B cell (primary cell): ENCODE measurements around the gene HSD11B1. TPM values are rescaled to one million over a fixed set of nuclear protein-coding genes. Genes with fewer than 3 reads are reported as not detected.

ENCODE experiments used
- ATAC-seq: fragments of 200-7000 bp; cut with Tn5 transposase; one replicate; pipeline ENCODE4 v1.10.0; 2021; ENCODE audit warnings: low read depth, mild to moderate bottlenecking, moderate number of reproducible peaks, moderate library complexity
- CTCF ChIA-PET: fragments of 350-600 bp; sonication (Branson Sonifier 250); formaldehyde crosslinking; loops from one replicate; lab custom pipeline; 2021; ENCODE audit warnings: antibody characterized with exemption, inconsistent platforms; lab: Charles Lee
- POLR2A ChIA-PET: fragments of 350-600 bp; sonication (Branson Sonifier 250); formaldehyde crosslinking; loops from one replicate; lab custom pipeline; 2021; ENCODE audit warnings: antibody characterized with exemption; lab: Charles Lee
- DNase-seq: peaks from one replicate; pipeline ENCODE4 v3.0.0; 2013
- H2AFZ ChIP-seq: 2 replicates; pipeline ENCODE4 v1.6.1; 2012; ENCODE audit warnings: mild to moderate bottlenecking, low read depth, low read length; ENCODE audit not compliant: insufficient read depth, poor library complexity, severe bottlenecking
- H3K27ac ChIP-seq, 2 donors: 1 replicate in 1 of 2; 2 replicates in 1 of 2; pipeline ENCODE4 v1.5.1; 2012 to 2013; ENCODE audit warnings: low read length in 2 of 2, mild to moderate bottlenecking in 2 of 2, moderate library complexity in 1 of 2
- H3K27me3 ChIP-seq, 4 experiments: fragments of 200-600 bp in 1 of 4; sonication (generic) in 1 of 4; replicated peaks in 1 of 4; 1 replicate in 2 of 4; 2 replicates in 2 of 4; pipeline versions ENCODE4 v1.6.1 to v1.7.0; 2013 to 2016; ENCODE audit warnings: low read length in 3 of 4, mild to moderate bottlenecking in 2 of 4, mixed read lengths in 1 of 4, moderate library complexity in 1 of 4; ENCODE audit not compliant: insufficient read depth in 4 of 4, control insufficient read depth in 3 of 4; ENCODE audit errors: control extremely low read depth in 1 of 4
- H3K36me3 ChIP-seq, 2 experiments: replicated peaks in 1 of 2; 1 replicate in 1 of 2; 2 replicates in 1 of 2; pipeline versions ENCODE4 v1.6.1 to v1.7.1; 2013; ENCODE audit warnings: low read length in 1 of 2; ENCODE audit not compliant: insufficient read depth in 2 of 2, control insufficient read depth in 1 of 2; ENCODE audit errors: control extremely low read depth in 1 of 2, extremely low read depth in 1 of 2
- H3K4me1 ChIP-seq, 2 donors: fragments of 200-600 bp in 1 of 2; sonication (generic) in 1 of 2; 1 replicate in 1 of 2; 2 replicates in 1 of 2; pipeline versions ENCODE4 v1.5.1 to v1.6.1; 2013 to 2017; ENCODE audit warnings: low read length in 2 of 2; ENCODE audit not compliant: control insufficient read depth in 2 of 2, insufficient read depth in 2 of 2
- H3K4me2 ChIP-seq: replicated peaks from 2 replicates; pipeline ENCODE3; 2012; ENCODE audit warnings: mild to moderate bottlenecking, low read depth, low read length; ENCODE audit not compliant: poor library complexity, severe bottlenecking
- H3K4me3 ChIP-seq, 5 experiments: fragments of 200-600 bp in 1 of 5; sonication (generic) in 1 of 5; 1 replicate in 3 of 5; 2 replicates in 2 of 5; pipeline versions ENCODE4 v1.5.1 to v1.7.0; 2011 to 2016; ENCODE audit warnings: low read length in 4 of 5, mild to moderate bottlenecking in 4 of 5, low read depth in 2 of 5, control low read depth in 1 of 5, moderate library complexity in 1 of 5; ENCODE audit not compliant: insufficient read depth in 1 of 5; ENCODE audit errors: control extremely low read depth in 1 of 5, extremely low read depth in 1 of 5
- H3K79me2 ChIP-seq: fragments of 200-600 bp; sonication (generic); one replicate; pipeline ENCODE4 v1.6.0; 2016; ENCODE audit warnings: low read length; ENCODE audit not compliant: control insufficient read depth, insufficient read depth
- H3K9ac ChIP-seq: fragments of 200-600 bp; sonication (generic); 2 replicates; pipeline ENCODE4 v1.6.1; 2017; ENCODE audit warnings: mild to moderate bottlenecking, low read length, moderate library complexity
- H3K9me3 ChIP-seq, 3 donors: one replicate each; pipeline versions ENCODE4 v1.6.1 to v1.7.1; 2013; ENCODE audit warnings: low read length in 2 of 3; ENCODE audit not compliant: control insufficient read depth in 2 of 3, insufficient read depth in 1 of 3; ENCODE audit errors: control extremely low read depth in 1 of 3
- H4K20me1 ChIP-seq: 2 replicates; pipeline ENCODE4 v1.6.0; 2012; ENCODE audit warnings: mild to moderate bottlenecking, low read length; ENCODE audit not compliant: insufficient read depth, control insufficient read depth, poor library complexity, severe bottlenecking
- H3K27ac Mint-ChIP-seq: one replicate; pipeline ENCODE4 v1.8.0; 2021; ENCODE audit warnings: mixed read lengths
- H3K27me3 Mint-ChIP-seq: one replicate; pipeline ENCODE4 v1.8.0; 2021; ENCODE audit warnings: mixed read lengths
- H3K4me1 Mint-ChIP-seq: one replicate; pipeline ENCODE4 v1.8.0; 2021; ENCODE audit warnings: mixed read lengths
- H3K4me3 Mint-ChIP-seq: one replicate; pipeline ENCODE4 v1.8.0; 2021; ENCODE audit warnings: mixed read lengths
- H3K9me3 Mint-ChIP-seq: one replicate; pipeline ENCODE4 v1.8.0; 2022; ENCODE audit warnings: mixed read lengths; ENCODE audit not compliant: insufficient read depth
- EZH2 ChIP-seq: IDR thresholded peaks from 2 replicates; pipeline ENCODE4 v1.6.1; 2012; ENCODE audit warnings: borderline replicate concordance, low read depth, mild to moderate bottlenecking, moderate library complexity, low read length; ENCODE audit not compliant: insufficient read depth, poor library complexity, severe bottlenecking
- WGBS: methylation state at CpG from one replicate; pipeline ENCODE4 v1.1.5; 2013; ENCODE audit warnings: missing lambda C conversion rate; ENCODE audit not compliant: insufficient coverage; 5-methylcytosine and 5-hydroxymethylcytosine counted together
- intact Hi-C: fragments of 100-400 bp; cut with micrococcal nuclease; formaldehyde crosslinking; loops from one replicate; pipeline ENCODE4 v1.10.0; 2022
- polyA plus RNA-seq: library from polyadenylated mRNA; depleted of rRNA; stranded (reverse); fragments of >200 nt; gene quantifications from 2 replicates; pipeline ENCODE4 v1.2.3, GENCODE V29; 2012
- total RNA-seq, 2 donors: library from RNA; stranded (reverse); fragments of 120-200 nt in 1 of 2; gene quantifications; 1 replicate in 1 of 2; 2 replicates in 1 of 2; pipeline versions ENCODE4 v1.2.3 to v1.2.4, GENCODE V29; 2013 to 2022
- TF ChIP-seq, protein P1 (sequence below): fragments of 200-600 bp; IDR thresholded peaks from one replicate; pipeline ENCODE4 v1.8.0; 2022; ENCODE audit warnings: antibody characterized with exemption, mild to moderate bottlenecking

HSD11B1 gene
- total and polyA plus RNA-seq, 2 donors (not counting 1 experiment from before 2014, with no cell fraction given): not detected

DNA sequence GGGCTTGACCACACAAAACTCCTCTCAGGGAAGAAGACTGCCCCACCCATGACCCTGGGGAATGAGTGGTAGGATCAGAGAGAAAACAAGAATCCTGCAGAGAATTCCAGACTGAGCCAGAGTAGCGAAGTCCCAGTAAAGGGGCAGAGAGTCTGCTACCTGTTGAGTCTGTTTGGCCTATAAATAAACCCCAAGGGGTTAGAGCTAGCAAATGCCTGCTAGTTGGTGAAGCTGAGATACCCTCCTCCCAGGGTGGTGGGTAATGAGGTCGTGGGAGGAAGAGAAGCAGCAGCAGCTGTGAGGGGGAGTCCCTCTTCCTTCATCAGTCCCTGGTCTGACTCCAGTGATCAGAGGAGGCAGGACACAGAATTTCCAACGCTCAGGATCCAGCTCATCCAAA lies 53.8 kb downstream of the HSD11B1 start:
- Histone ChIP-seq H3K27ac (peak overlapping the region; percentile 67 to 86), H2AFZ (no peak overlapping the region), H3K4me2 (peak overlapping the region; percentile 72), H3K4me1 (peaks cover 50 to 65% of the 10 kb centered on the region in 2 donors), H3K36me3 (peaks cover 6 to 55% of the 10 kb centered on the region in 2 experiments), H3K9me3 (no peaks in the 10 kb centered on the region), H3K27me3 (no peaks in the 10 kb centered on the region), H3K9ac (peak overlapping the region; percentile 84), H4K20me1 (peaks cover 31% of the 10 kb centered on the region), H3K79me2 (peaks cover 81% of the 10 kb centered on the region), H3K4me3 (peak overlapping the region in 4 of 5 experiments; percentile 32 to 80 (median 64))
- H3K9me3 Mint-ChIP-seq: no peaks in the 10 kb centered on the region
- peaks cover 75% of the 10 kb centered on the region for H3K4me1 Mint-ChIP-seq
- WGBS: 100% methylated on average over 1 of the region's 3 CpGs
- TF ChIP-seq, protein P1, sequence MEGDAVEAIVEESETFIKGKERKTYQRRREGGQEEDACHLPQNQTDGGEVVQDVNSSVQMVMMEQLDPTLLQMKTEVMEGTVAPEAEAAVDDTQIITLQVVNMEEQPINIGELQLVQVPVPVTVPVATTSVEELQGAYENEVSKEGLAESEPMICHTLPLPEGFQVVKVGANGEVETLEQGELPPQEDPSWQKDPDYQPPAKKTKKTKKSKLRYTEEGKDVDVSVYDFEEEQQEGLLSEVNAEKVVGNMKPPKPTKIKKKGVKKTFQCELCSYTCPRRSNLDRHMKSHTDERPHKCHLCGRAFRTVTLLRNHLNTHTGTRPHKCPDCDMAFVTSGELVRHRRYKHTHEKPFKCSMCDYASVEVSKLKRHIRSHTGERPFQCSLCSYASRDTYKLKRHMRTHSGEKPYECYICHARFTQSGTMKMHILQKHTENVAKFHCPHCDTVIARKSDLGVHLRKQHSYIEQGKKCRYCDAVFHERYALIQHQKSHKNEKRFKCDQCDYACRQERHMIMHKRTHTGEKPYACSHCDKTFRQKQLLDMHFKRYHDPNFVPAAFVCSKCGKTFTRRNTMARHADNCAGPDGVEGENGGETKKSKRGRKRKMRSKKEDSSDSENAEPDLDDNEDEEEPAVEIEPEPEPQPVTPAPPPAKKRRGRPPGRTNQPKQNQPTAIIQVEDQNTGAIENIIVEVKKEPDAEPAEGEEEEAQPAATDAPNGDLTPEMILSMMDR: no peak
- TF ChIP-seq EZH2: no peak
- H3K27ac Mint-ChIP-seq: peak overlapping the region; percentile 95
- no peaks in the 10 kb centered on the region for H3K27me3 Mint-ChIP-seq
- no peak for DNase-seq
- no peak for ATAC-seq
- intact Hi-C loops: loop anchor here (10.0 kb wide), 1 partner anchor 84 kb away; the partner anchor contains the start of gene G0S2
- ChIA-PET POLR2A (interaction anchor here (1.2 kb wide), 1 partner anchor 10 kb away, joined by 6 read pairs; no protein-coding TSS in a partner anchor), CTCF (interaction anchor here (1.0 to 3.2 kb wide), 3 partner anchors 9 to 15 kb away, joined by 3 to 14 read pairs (median 5); no protein-coding TSS in a partner anchor)
- H3K4me3 Mint-ChIP-seq: peak overlapping the region; percentile 92

DNA sequence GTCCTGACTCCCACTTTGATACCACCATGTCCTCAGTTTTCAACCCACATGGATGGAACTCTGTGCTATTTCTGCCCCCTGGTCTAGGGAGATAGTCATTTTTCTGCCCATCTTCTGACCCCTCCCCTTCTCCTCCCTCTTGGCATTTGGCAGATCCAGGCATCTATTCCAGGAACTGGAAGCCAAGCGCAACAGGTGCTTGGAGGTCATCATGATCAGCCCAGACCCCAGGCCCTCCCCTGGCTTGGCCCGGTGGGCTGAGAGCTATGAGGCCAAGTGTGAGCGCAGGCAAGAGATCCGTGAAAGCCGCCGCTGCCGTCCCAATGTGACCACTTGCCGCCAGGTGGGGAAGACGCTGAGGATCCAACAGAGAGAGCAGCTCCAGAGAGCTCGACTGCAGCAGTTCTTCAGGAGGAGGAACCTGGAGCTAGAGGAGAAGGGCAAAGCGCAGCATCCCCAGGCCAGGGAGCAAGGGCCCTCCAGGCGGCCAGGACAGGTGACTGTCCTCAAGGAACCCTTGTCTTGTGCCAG lies 55.2 kb downstream of the HSD11B1 start:
- Mint-ChIP-seq H3K4me3 (peak overlapping the region; percentile 16), H3K9me3 (no peaks in the 10 kb centered on the region), H3K27ac (peak overlapping the region; percentile 72), H3K27me3 (no peaks in the 10 kb centered on the region), H3K4me1 (peaks cover 77% of the 10 kb centered on the region)
- Histone ChIP-seq H3K27me3 (no peaks in the 10 kb centered on the region), H3K36me3 (peaks cover 9 to 65% of the 10 kb centered on the region in 2 experiments), H3K79me2 (peaks cover 86% of the 10 kb centered on the region), H3K27ac (peak overlapping the region in 1 of 2 donors; percentile 86), H3K9me3 (no peaks in the 10 kb centered on the region), H3K4me1 (peaks cover 50 to 63% of the 10 kb centered on the region in 2 donors), H2AFZ (no peak overlapping the region), H3K4me3 (no peak overlapping the region), H3K4me2 (peak overlapping the region; percentile 72), H3K9ac (no peak overlapping the region), H4K20me1 (peaks cover 31% of the 10 kb centered on the region)
- no peak for ATAC-seq
- ChIA-PET CTCF (interaction anchor here (1.5 to 3.2 kb wide), 5 partner anchors 10 to 194 kb away, joined by 3 to 14 read pairs (median 5); no protein-coding TSS in a partner anchor), POLR2A (interaction anchor here (1.2 kb wide), 1 partner anchor 8 kb away, joined by 6 read pairs; no protein-coding TSS in a partner anchor)
- intact Hi-C loops: loop anchor here (10.0 kb wide), 1 partner anchor 85 kb away; the partner anchor contains the start of gene G0S2
- WGBS: 100% methylated on average over 12 of the region's 12 CpGs
- TF ChIP-seq EZH2: no peak
- TF ChIP-seq, protein P1: no peak
- DNase-seq: no peak
